Gastroesophageal sphincter (tissue), 4 donors: ENCODE data around the gene FAM168A. TPM values are rescaled to one million over a fixed set of nuclear protein-coding genes. Genes with fewer than 3 reads are reported as not detected.
A peak's percentile ranks its signal among the peaks of the same experiment; 100 is the strongest.

Experiments used
- ATAC-seq: fragments of 150-250 bp; one replicate; pipeline ENCODE4 v1.9.1; 2016; ENCODE audit warnings: mild to moderate bottlenecking, moderate library complexity
- H3K27ac ChIP-seq, 4 donors: fragments of 200-600 bp; sonication (generic) in 3 of 4; 1 replicate in 3 of 4; 2 replicates in 1 of 4; pipeline ENCODE4 v1.5.1; 2016 to 2019
- H3K27me3 ChIP-seq: fragments of 200-600 bp; sonication (generic); one replicate; pipeline ENCODE4 v1.5.1; 2019
- H3K36me3 ChIP-seq, 2 donors: fragments of 200-600 bp; sonication (generic); one replicate each; pipeline ENCODE4 v1.5.1; 2019; ENCODE audit warnings: control low read depth in 1 of 2
- H3K4me1 ChIP-seq, 3 donors: fragments of 200-600 bp; sonication (generic); 1 replicate in 2 of 3; 2 replicates in 1 of 3; pipeline ENCODE4 v1.5.1; 2016 to 2019; ENCODE audit warnings: control low read depth in 2 of 3
- H3K4me3 ChIP-seq, 2 donors: fragments of 200-600 bp; sonication (generic); one replicate each; pipeline ENCODE4 v1.5.1; 2019; ENCODE audit warnings: mild to moderate bottlenecking in 1 of 2, moderate library complexity in 1 of 2
- H3K9me3 ChIP-seq, 3 donors: fragments of 200-600 bp; sonication (generic); one replicate each; pipeline ENCODE4 v1.5.1; 2017 to 2019; ENCODE audit warnings: control low read depth in 2 of 3
- EP300 ChIP-seq: sonication (generic); formaldehyde crosslinking; IDR thresholded peaks from one replicate; pipeline ENCODE4 v1.6.1; 2017; ENCODE audit warnings: antibody characterized with exemption, mild to moderate bottlenecking
- POLR2A ChIP-seq, 2 donors: fragments of 450-650 bp; IDR thresholded peaks; one replicate each; pipeline ENCODE4 v1.6.1; 2017; ENCODE audit warnings: antibody characterized with exemption in 2 of 2, mild to moderate bottlenecking in 2 of 2, moderate library complexity in 1 of 2
- POLR2AphosphoS5 ChIP-seq: sonication (generic); formaldehyde crosslinking; IDR thresholded peaks from one replicate; pipeline ENCODE4 v1.6.1; 2017; ENCODE audit warnings: antibody characterized with exemption
- WGBS, 2 donors: methylation state at CpG; one replicate each; pipeline ENCODE4 v1.1.5; 2018; ENCODE audit warnings: low coverage in 1 of 2; 5-methylcytosine and 5-hydroxymethylcytosine counted together
- total RNA-seq, 4 donors: library from RNA; depleted of rRNA; stranded (reverse); fragments of >200 nt; gene quantifications; one replicate each; pipeline ENCODE4 v1.1.0, GENCODE V29; 2016
- TF ChIP-seq, protein P1 (sequence below), 4 experiments: fragments of 200-600 bp in 2 of 4; fragments of 450-650 bp in 2 of 4; sonication (generic) in 1 of 4; IDR thresholded peaks; one replicate each; pipeline ENCODE4 v1.5.1; 2017 to 2019; ENCODE audit warnings: antibody characterized with exemption in 4 of 4, mild to moderate bottlenecking in 2 of 4, moderate library complexity in 2 of 4

The FAM168A gene
- total RNA-seq, 4 donors from 2014 or later, result 27.5 to 51.8 (median 42.0) TPM

DNA sequence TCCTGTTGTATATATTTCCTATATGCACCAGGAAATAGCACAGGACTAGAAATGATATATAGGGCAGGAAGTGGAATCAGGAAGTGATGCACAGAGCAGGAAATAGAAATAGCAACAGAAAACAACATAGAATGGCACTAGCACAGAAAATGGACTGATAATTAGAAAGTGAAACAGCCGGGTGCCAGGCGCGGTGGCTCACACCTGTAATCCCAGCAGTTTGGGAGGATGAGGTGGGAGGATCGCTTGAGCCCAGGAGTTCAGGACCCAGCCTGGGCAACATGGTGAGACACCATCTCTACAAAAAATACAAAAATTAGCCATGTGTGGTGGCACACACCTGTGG, 231.7 kb downstream of the FAM168A start:
- WGBS, 2 donors, result 87 to 90% methylated on average over 4 of the region's 4 CpGs
- Histone ChIP-seq H3K36me3 (peaks cover 0 to 83% of the 10 kb centered on the region in 2 donors), H3K4me3 (no peak overlapping the region)

DNA sequence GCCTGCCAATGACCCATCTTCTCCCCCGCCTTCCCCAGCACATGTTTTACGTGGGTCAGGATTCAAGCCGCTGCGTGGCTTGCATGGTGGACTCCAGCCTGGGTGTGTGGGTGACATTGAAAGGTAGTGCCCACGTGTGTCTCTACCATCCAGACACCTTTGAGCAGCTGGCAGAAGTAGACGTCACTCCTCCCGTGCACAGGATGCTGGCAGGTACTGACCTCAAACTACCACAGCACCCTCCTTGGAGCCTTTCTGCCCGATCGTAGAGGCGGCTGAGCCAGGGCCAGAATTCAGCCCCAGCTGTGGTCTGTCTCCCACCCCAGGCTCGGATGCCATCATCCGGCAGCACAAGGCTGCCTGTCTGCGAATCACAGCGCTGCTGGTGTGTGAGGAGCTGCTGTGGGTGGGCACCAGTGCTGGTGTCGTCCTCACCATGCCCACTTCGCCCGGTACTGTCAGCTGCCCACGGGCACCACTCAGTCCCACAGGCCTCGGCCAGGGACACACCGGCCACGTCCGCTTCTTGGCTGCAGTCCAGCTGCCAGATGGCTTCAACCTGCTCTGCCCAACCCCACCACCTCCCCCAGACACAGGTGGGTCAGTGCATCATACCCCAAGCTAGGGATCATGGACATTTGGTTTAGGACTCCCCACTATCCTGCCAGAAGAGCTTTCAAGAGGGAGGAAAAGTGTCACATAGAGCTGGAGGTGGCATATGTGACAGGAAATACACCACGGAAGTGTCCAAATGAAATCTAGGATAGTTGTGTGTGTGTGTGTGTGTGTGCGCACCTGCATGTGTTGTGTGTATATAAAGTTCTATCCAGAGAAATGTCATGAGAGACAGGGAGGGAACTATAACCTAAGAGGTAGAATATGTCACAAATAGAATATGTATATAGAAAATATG, 232.3 kb downstream of the FAM168A start:
- peak overlapping the region in 3 of 4 donors; percentile 27 to 37 (median 31) for H3K27ac ChIP-seq
- peaks cover 0 to 6% (median 0%) of the 10 kb centered on the region in 3 donors for H3K4me1 ChIP-seq
- no peaks in the 10 kb centered on the region for H3K9me3 ChIP-seq
- peaks cover 0 to 90% of the 10 kb centered on the region in 2 donors for H3K36me3 ChIP-seq
- TF ChIP-seq, protein P1, sequence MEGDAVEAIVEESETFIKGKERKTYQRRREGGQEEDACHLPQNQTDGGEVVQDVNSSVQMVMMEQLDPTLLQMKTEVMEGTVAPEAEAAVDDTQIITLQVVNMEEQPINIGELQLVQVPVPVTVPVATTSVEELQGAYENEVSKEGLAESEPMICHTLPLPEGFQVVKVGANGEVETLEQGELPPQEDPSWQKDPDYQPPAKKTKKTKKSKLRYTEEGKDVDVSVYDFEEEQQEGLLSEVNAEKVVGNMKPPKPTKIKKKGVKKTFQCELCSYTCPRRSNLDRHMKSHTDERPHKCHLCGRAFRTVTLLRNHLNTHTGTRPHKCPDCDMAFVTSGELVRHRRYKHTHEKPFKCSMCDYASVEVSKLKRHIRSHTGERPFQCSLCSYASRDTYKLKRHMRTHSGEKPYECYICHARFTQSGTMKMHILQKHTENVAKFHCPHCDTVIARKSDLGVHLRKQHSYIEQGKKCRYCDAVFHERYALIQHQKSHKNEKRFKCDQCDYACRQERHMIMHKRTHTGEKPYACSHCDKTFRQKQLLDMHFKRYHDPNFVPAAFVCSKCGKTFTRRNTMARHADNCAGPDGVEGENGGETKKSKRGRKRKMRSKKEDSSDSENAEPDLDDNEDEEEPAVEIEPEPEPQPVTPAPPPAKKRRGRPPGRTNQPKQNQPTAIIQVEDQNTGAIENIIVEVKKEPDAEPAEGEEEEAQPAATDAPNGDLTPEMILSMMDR (IDR thresholded peaks at IDR 0.05), result no peak
- TF ChIP-seq POLR2AphosphoS5 (no peak), POLR2A (IDR thresholded peaks at IDR 0.05) (no peak)
- 67 to 79% methylated on average over 2 to 14 of the region's 24 CpGs for WGBS, 2 donors
- no peaks in the 10 kb centered on the region for H3K27me3 ChIP-seq
- ATAC-seq, result no peak
- no peak overlapping the region for H3K4me3 ChIP-seq

More for the DNA sequence above, 231.7 kb downstream of the FAM168A start:
- TF ChIP-seq, protein P1 (IDR thresholded peaks at IDR 0.05), result no peak
- TF ChIP-seq EP300 (no peak), POLR2A (IDR thresholded peaks at IDR 0.05) (no peak), POLR2AphosphoS5 (no peak)
- ATAC-seq, result no peak
- Histone ChIP-seq H3K27me3 (no peaks in the 10 kb centered on the region), H3K27ac (no peak overlapping the region), H3K9me3 (no peaks in the 10 kb centered on the region), H3K4me1 (peaks cover 0 to 6% (median 0%) of the 10 kb centered on the region in 3 donors)

DNA sequence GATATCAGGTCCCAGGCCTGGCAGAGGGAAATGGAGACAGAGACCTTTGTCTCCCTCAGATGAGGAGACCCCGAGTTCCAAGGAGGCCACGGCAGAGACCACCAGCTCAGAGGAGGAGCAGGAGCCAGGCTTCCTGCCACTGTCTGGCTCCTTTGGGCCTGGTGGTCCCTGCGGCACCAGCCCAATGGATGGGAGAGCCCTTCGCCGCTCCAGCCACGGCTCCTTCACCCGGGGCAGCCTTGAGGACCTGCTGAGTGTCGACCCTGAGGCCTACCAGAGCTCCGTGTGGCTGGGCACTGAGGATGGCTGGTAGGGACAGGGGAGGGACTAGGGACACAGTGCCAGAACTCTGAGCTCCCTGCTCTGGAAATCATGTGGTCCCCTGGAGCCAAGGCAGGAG, 234.8 kb downstream of the FAM168A start:
- 100% methylated on average over 2 of the region's 9 CpGs; no CpG with 5 or more reads in 1 of the 2 donors for WGBS, 2 donors
- no peak for ATAC-seq

DNA sequence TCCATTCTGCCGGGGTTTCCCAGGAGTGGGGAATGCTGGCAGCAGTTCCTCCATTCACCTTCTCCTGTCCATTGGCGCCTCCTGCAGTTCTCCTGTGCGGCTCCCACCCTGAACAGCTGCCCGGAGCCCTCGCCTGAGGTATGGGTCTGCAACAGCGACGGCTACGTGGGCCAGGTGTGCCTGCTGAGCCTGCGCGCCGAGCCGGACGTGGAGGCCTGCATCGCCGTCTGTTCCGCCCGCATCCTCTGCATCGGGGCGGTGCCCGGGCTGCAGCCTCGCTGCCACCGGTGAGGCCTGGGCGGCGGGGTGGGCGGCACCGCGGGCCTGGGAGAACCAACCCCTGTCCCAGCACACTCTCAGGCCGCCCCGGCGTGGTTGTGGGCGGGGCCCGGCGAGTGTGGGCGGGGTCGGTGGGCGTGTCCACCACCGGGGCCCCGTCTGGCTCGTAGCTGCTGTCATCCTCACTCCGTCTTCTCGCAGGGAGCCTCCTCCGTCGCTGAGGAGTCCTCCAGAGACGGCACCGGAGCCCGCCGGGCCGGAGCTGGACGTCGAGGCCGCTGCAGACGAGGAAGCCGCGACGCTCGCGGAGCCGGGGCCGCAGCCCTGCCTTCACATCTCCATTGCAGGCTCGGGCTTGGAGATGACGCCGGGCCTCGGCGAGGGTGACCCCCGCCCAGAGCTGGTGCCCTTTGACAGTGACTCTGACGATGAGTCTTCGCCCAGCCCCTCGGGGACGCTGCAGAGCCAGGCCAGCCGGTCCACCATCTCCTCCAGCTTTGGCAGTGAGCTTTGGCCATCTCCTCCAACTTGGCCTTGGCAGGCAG, 235.7 kb downstream of the FAM168A start:
- no peak for ATAC-seq
- whole genome bisulfite sequencing, 2 donors, result 64% methylated on average over 5 of the region's 70 CpGs; no CpG with 5 or more reads in 1 of the 2 donors
- H3K36me3 ChIP-seq, result peaks cover 0 to 99% of the 10 kb centered on the region in 2 donors

More for the DNA sequence above, 234.8 kb downstream of the FAM168A start:
- TF ChIP-seq, protein P1 (IDR thresholded peaks at IDR 0.05), result no peak
- TF ChIP-seq POLR2AphosphoS5 (no peak), POLR2A (IDR thresholded peaks at IDR 0.05) (no peak), EP300 (no peak)
- Histone ChIP-seq H3K36me3 (peaks cover 0 to 99% of the 10 kb centered on the region in 2 donors), H3K4me1 (peaks cover 0 to 24% (median 0%) of the 10 kb centered on the region in 3 donors), H3K27ac (peak overlapping the region in 1 of 4 donors; percentile 23), H3K4me3 (no peak overlapping the region), H3K27me3 (no peaks in the 10 kb centered on the region), H3K9me3 (no peaks in the 10 kb centered on the region)

More for the DNA sequence above, 235.7 kb downstream of the FAM168A start:
- TF ChIP-seq POLR2AphosphoS5, result no peak
- TF ChIP-seq POLR2A (IDR thresholded peaks at IDR 0.05), result no peak
- TF ChIP-seq, protein P1 (IDR thresholded peaks at IDR 0.05), result no peak
- no peak for TF ChIP-seq EP300
- Histone ChIP-seq H3K4me3 (no peak overlapping the region), H3K9me3 (no peaks in the 10 kb centered on the region), H3K27ac (peak overlapping the region in 3 of 4 donors; percentile 20 to 41 (median 34)), H3K27me3 (no peaks in the 10 kb centered on the region), H3K4me1 (peaks cover 0 to 34% (median 0%) of the 10 kb centered on the region in 3 donors)
